Umbilical cord (tissue), 2 donors: ENCODE data around the gene IL20. TPM values are rescaled to one million over a fixed set of nuclear protein-coding genes. Genes with fewer than 3 reads are reported as not detected.

Experiments used
- DNase-seq: peaks from one replicate; pipeline ENCODE4 v3.0.0-alpha.2; 2015; ENCODE audit warnings: low spot score
- total RNA-seq: library from RNA; depleted of rRNA; stranded (reverse); fragments of >200 nt; gene quantifications from one replicate; pipeline ENCODE4 v1.2.3, GENCODE V29; 2014; ENCODE audit warnings: low replicate concordance; ENCODE audit not compliant: insufficient read depth

The IL20 gene
- total RNA-seq, 1 donor from 2014 or later = 2.2 TPM

DNA sequence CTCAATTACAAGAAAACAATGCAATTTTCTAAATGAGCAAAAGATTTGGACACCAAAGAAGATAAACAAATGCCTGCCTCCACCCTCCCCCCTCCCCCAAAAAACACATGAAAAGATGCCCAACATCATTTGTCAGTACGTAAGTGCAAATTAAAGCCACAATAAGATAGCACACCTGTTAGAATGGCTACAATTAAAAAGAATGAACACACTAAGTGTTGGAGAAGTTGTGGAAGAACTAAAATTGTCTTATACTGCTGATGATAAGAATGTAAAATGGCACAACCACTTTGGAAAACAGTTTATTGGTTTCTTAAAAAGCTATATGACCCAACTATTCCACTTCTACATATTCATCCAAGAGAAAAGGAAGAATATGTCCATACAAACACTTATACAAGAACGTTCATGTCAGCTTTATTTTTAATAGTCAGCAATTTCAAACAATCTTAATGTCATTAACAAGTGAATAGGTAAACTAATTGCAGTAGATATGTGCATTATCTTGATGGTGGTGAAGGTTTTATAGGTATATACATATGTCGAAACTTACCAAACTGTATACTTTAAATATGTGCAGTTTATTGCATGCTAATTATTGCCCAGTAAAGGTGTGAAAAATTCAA is 10.4 kb downstream of the IL20 start:
- DNase-seq = no peak

DNA sequence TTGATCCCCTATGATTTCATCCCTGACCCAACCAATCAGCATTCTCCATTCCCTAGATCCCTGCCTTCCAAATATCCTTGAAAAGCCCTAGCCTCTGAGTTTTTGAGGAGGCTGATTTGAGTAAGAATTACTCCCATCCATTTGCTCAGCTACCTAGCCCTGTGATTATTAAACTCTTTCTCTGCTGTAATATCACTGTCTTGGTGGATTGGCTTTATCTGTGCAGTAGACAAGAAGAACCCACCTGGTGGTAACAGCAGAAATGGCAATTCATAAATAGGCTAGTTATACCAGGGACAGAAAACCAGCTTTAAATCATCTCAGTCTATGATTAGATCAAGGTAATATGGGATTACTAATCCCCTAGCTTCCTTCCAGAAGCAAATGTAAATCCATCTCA is 13.0 kb downstream of the IL20 start:
- DNase-seq = no peak

GRCh38 chr1:206880314-206880713 is 14.9 kb downstream of the IL20 start:
- no peak for DNase-seq

DNA sequence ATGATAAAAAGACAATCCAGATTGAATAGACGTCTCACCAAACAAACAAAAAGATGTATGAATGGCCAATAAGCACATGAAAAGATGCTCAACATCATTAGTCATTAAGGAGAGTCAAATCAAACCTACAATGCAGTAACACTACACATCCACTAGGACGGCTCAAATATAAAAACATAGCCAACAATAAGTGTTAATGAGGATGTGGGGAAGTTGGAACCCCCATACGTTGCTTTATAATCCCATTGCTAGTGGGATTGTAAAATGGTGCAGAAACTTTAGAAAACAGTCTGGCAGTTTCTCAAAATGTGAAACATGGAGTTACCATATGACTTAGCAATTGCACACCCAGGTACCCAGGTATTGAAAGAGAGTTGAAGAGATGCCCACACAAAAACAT is 17.1 kb downstream of the IL20 start:
- no peak for DNase-seq

GRCh38 chr1:206883160-206883559 is 17.7 kb downstream of the IL20 start:
- DNase-seq = no peak

GRCh38 chr1:206883876-206884275 is 18.5 kb downstream of the IL20 start:
- no peak for DNase-seq

GRCh38 chr1:206885341-206886060 is 20.1 kb downstream of the IL20 start:
- peak; percentile 14 for DNase-seq

DNA sequence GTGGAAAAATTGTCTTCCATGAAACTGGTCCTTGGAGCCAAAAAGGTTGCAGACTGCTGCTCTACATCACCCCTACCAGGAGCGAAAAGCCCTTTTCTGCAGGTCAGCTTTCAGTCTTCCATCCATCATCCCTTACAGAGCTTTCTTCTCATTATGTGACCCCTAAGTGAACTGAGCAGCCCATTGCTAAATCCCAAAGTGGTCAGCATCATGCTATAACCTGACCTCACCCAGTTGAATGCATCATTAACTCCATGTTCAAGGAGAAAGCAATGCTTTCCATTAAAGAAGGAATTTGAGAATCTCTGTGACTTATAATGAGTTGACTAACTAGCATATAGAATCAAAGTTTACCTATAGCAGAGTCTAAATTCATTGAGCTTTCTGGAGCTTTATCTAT is 21.4 kb downstream of the IL20 start:
- no peak for DNase-seq

DNA sequence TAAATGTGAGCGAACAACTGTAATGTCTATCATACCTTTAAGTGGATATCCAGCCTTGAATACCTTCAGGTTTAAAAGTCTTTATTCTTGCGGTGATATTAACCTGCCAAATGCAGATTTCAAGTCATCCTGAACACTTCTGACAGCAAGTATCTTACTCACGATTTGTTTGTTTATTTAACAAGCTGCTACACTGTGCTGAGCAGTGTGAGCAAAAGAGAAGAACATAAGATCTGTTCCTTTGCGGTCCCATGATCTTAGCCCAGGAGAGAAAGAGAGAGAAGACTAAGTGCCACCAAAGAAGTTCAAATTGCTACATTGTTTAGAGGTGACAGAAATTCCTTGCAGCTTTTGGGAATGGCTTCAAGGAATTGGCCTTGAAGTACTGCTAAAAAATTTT is 22.3 kb downstream of the IL20 start:
- DNase-seq = no peak

DNA sequence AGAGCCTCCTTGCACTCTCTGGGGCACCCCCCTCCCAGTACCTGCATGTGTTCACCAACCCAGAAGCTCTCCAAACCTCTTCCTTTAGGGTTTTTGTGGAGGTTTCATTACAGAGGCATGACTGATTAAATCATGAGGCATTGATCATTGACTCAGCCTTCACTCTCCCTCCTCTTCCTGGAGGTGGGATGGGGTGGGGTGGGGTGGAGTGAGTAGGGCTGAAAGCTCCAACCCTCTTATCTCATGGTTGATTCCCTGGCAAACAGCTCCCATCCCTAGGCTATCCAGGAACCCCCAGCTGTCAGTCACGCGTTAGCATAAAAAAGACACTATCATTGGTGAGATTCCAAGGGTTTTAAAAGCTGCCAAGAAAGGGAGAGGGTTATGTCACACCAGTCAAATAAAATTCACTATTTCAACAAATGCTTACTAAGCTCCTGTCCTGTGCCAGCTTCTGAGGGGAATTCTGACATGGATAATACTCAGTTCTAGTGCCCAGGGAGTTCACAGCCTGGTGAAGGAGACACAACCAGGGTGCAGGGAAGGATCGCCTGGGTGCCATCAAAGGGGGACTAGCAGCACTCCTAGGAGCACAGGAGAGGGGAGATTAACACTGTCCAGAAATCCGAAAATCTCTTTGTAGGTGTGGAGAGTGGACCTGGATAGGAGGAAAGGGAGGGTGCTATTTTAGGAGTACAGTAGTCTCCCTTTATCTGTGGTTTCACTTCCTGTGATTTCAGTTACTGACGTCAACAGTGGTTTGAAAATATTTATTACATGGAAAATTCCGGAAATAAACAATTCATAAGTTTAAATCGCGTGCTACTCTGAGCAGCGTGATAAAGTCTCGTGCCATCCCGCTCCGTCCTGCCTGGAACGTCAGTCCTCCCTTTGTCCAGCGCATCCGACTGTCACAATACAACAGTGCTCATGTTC is 25.0 kb downstream of the IL20 start:
- no peak for DNase-seq

- DNase-seq = no peak
These were observed 26.0 kb downstream of the IL20 start for GRCh38 chr1:206891412-206891811.

GRCh38 chr1:206892351-206892984 is 27.0 kb downstream of the IL20 start:
- DNase-seq = no peak

GRCh38 chr1:206893380-206893779 is 28.0 kb downstream of the IL20 start:
- no peak for DNase-seq

DNA sequence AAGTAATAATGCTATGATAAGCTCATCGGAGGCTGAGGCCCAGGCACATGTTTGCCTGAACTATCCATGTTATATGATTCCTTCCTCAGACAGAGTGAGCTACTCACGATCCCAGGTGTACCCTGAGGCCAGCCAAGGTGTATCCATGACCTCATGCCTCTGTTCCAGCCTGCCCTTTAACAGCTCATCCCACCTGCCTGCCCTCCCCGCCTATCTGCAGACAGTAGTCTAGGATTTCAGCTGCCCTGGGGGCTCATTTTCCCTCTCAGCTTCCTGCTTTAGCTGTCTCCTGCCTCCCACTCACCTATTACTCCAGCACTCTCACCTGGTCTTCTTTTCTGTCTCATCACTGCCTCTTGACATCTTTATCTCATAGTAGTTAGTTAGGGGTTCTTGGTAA is 29.9 kb downstream of the IL20 start:
- no peak for DNase-seq

- DNase-seq = no peak
These were observed 30.4 kb downstream of the IL20 start for GRCh38 chr1:206895837-206896242.

DNA sequence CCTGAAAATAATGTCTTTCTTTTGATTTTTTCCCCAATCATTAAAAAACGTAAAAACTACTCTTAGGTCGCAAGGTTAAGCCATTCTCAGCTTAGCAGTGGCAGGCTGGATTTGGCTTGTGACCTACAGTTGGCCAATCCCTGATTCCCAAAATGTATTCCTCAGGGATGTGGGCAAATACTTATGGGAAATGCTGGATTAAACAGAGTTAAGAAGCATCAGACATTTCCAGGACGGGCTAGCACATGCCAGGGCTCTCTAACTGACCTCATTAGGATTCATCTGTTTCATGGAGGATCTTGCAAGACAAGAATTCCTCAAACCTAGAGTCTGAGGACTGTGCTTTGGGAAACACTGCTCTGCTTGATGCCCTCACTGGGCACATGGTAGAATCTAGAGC is 30.8 kb downstream of the IL20 start:
- no peak for DNase-seq

DNA sequence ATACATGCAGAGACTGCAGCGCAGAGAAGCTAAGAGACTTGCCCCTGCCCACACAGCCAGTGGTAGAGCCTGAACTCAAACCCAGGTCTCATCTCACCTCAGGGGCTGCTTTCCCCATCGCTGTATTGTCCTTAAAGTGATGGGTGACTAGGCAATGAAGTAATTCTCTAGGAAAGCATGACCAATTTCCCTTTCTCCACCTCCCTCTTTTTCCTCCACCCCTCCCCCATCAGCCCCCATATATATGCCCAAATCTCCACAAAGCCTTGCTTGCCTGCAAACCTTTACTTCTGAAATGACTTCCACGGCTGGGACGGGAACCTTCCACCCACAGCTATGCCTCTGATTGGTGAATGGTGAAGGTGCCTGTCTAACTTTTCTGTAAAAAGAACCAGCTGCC is 31.8 kb downstream of the IL20 start, which contains the start of gene IL24:
TSS of gene IL24 (plus strand) at position 269 of the 400 bp plus-strand sequence. CDS start 390 bp downstream, outside the sequence.
- DNase-seq = no peak

- DNase-seq = peak; percentile 52
These were observed 32.9 kb downstream of the IL20 start for GRCh38 chr1:206898089-206898914.

- DNase-seq = no peak
These were observed 33.5 kb downstream of the IL20 start for GRCh38 chr1:206898915-206899431.

- no peak for DNase-seq
These were observed 34.3 kb downstream of the IL20 start for GRCh38 chr1:206899717-206900116.

GRCh38 chr1:206900149-206900548 is 34.7 kb downstream of the IL20 start:
- no peak for DNase-seq
